Stimulated activated CD8-positive, alpha-beta memory T cell treated with anti-CD3 and anti-CD28 coated beads, Interleukin-12 subunit alpha, Interleukin-12 subunit beta, amount 100 ng/mL, for 1 hour (primary cell): ENCODE measurements around the gene GPC1.

Experiments used
- DNase-seq: peaks from one replicate; pipeline ENCODE4 v3.0.0-alpha.2; 2020; ENCODE audit warnings: low read depth

Gene GPC1

GRCh38 chr2:240514631-240515030 is 79.2 kb downstream of the GPC1 start:
- DNase-seq = no peak

DNA sequence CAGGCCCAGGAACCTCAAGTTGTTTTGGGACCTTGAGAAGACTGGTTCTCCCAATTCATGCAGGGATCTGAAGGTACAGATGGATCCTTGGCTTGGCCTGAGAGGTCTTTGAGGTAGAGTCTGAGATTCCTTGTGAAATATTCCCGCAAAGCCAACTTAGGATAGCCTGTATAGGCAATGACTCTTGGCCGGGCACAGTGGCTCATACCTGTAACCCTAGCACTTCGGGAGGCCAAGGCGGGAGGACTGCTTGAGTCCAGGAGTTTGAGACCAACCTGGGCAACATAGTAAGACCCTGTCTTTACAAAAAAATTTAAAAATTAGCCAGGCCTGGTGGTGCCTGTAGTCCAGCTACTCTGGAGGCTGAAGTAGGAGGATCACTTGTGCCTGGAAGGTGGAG is 81.9 kb downstream of the GPC1 start:
- DNase-seq = no peak
